Fibroblast of mammary gland (primary cell): ENCODE data around the gene DGAT2.

ENCODE experiments used
- DNase-seq: peaks from one replicate; pipeline ENCODE4 v3.0.0-alpha.2; 2010; ENCODE audit warnings: low read depth
- H3K4me3 ChIP-seq: 2 replicates; pipeline ENCODE4 v1.5.1; 2011; ENCODE audit warnings: low read depth, mild to moderate bottlenecking, low read length, moderate library complexity; ENCODE audit not compliant: control insufficient read depth
- CTCF ChIP-seq: conservative IDR thresholded peaks from 2 replicates; pipeline ENCODE4 v1.5.1; 2011; ENCODE audit warnings: low read depth, low read length, inconsistent platforms; ENCODE audit not compliant: control insufficient read depth, insufficient read depth

DGAT2 gene

GRCh38 chr11:75802913-75803820 lies 34.6 kb downstream of the DGAT2 start:
- DNase-seq, result peak; percentile 68
- peak; percentile 93 for TF ChIP-seq CTCF
- no peak overlapping the region for H3K4me3 ChIP-seq

- no peak for TF ChIP-seq CTCF
- no peak for DNase-seq
- no peak overlapping the region for H3K4me3 ChIP-seq
Observed at GRCh38 chr11:75809111-75809510, 40.5 kb downstream of the DGAT2 start.

GRCh38 chr11:75809991-75810390 lies 41.4 kb downstream of the DGAT2 start:
- H3K4me3 ChIP-seq, result no peak overlapping the region
- no peak for TF ChIP-seq CTCF
- no peak for DNase-seq

GRCh38 chr11:75810637-75811390 lies 42.2 kb downstream of the DGAT2 start:
- TF ChIP-seq CTCF, result no peak
- H3K4me3 ChIP-seq, result no peak overlapping the region
- no peak for DNase-seq

GRCh38 chr11:75811485-75811884 lies 42.9 kb downstream of the DGAT2 start:
- no peak for DNase-seq
- no peak overlapping the region for H3K4me3 ChIP-seq
- no peak for TF ChIP-seq CTCF

GRCh38 chr11:75812542-75813040 lies 44.0 kb downstream of the DGAT2 start:
- no peak overlapping the region for H3K4me3 ChIP-seq
- DNase-seq, result peak; percentile 9
- no peak for TF ChIP-seq CTCF
